ENCODE data around the gene ENPP7.
"Not testable (repeated sequence)": the region's sequence is repeated elsewhere in the genome, so short reads cannot be mapped to it uniquely, and the experiment has no call there.

The ENPP7 gene

DNA sequence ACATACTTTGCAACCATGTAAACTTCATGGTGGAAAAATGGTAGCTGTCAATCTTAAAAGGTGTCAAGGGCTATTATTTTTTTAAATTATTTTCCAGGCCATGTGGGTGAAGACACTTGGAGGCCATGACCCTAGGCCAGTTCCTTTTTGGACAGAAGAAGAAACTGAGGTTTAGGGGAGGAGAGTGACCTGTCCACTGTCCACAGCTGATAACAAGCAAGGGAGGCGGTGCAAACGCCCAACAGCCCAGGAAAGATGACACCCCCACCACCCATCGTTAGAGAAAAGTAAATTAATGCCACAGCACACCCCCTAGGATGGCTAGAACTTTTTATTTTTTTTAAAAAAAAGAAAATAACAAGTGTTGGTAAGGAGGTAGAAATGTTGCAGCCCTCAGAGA is 19.2 kb downstream of the ENPP7 start:
- no peak for DNase-seq

DNA sequence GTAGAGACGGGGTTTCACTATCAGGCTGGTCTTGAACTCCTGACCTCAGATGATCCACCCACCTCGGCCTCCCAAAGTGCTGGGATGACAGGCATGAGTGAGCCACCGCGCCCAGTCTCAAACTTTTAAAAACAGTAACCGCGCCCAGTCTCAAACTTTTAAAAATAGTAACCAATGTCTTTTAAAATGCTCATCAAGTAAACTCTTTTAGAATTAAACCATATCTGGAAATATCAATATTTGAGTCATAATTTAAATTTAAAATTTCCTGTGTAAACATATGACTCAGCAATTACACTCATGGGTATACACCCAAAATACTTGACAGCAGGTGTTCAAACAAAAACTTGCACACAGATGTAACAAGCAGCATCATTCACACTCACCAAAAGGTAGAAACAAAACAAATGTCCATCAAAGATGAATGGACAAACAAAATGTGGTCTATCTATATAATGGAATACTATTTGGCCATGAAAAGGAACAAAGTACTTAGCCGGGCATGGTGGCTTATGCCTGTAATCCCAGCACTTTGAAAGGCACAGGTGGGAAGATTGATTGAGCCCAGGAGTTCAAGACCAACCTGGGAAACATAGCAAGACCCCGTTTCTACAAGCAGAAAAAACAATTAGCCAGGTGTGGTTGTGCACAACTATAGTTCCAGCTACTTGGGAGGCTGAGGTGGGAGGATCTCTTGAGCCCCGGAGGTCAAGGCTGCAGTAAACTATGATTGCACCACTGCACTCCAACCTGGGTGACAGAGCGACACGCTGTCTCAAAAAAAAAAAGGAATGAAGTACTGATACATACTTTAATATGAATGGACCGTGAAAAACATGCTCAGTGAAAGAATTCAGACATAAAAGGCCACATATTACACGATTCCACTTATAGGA is 20.2 kb downstream of the ENPP7 start:
- DNase-seq = no peak

DNA sequence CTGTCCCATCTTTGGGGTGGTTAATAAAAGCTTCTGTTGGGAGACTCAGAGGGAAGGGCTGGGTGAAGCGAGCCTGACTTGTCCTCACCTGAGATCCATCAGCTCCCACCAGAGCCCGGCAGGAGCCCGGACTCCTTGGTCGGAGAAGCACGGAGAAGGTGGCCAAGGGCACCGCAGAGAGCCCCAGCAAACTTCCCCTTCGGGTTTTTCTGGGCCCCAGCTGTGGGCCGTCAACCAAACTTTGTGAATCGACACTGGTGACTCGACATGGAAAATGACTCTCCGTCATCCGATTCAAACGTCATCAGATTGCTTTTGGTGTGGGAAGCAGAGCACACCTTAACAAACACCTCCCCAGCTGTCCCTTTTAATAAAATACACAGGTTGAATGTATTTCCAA is 21.4 kb downstream of the ENPP7 start:
- no peak for DNase-seq

DNA sequence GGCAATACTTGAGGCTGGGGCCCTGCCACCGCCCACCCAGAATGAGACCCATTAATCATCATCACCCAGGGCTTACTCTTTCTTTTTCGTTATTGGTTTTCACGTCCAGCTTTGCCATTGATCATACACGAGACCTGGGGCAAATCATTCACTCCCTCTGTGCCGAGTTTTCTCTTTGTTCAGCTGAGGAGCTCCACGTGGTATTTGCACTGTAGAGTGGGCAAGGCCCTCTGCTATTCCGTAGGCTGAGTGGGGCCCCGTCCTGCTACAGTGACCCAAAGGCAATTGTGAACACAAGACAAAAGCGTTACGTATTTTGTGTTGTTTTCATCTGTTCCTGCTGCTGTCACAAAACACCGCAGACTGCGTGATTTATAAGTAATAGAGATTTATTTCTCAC is 23.6 kb downstream of the ENPP7 start:
- no peak for DNase-seq

DNA sequence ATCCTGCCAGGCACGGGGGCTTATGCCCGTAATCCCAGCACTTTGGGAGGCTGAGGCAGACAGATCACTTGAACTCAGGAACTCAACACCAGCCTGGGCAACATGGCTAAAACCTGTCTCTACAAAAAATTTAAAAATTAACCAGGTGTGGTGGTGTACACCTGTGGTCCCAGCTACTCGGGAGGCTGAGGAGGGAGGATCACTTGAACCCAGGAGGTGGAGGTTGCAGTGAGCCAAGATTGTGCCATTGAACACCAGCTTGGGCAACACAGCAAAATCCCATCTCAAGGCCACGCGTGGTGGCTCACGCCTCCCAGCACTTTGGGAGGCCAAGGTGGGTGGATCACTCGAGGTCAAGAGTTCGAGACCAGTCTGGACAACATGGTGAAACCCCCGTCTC is 24.2 kb downstream of the ENPP7 start:
- not testable (repeated sequence) for DNase-seq

DNA sequence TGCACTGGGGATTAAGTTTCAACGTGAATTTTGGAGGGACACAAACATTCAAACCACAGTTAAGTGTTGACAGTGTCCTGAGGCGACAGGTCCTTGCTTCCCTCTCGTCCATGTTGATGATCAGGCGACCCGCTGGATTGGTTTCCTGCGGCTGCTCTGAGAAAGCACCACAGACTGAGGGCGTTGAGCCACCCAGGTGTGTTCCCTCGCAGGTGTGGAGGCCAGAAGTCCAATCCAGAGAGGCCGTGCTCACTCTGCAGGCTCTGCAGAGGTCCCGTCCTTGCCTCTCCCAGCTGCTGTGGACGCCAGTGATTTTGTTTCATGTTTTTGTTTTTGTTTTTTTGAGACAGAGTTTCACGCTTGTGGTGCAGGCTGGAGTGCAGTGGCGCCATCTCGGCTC is 24.8 kb downstream of the ENPP7 start:
- DNase-seq = no peak

DNA sequence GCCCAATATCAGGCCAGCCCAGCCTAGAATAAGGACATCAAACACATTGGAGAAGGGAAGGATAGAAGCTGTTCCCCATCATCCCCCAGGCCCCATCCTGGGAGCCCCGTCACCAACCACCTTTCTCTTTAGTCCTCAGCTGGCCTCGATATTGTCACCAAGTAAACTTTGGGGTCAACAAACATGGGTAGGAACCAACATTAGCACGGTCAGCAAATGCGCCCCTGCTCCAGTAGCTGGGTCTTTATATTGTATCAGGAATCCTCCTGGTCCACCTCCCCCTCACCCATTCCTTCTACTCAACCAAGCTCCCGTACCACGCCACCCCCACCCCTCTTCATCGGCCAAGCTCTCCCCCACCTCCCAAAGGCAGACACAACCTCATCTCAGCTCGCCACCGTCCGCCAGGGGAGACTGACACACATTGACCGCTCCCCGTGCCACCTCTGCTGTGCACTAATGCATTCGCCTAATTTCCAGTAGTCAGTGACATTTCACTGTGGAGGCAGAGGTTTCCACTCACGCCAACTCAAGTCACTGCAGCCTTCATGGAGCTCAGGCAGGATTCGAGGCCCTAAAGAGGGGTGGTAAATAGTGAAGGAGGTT is 26.5 kb downstream of the ENPP7 start:
- no peak for DNase-seq

DNA sequence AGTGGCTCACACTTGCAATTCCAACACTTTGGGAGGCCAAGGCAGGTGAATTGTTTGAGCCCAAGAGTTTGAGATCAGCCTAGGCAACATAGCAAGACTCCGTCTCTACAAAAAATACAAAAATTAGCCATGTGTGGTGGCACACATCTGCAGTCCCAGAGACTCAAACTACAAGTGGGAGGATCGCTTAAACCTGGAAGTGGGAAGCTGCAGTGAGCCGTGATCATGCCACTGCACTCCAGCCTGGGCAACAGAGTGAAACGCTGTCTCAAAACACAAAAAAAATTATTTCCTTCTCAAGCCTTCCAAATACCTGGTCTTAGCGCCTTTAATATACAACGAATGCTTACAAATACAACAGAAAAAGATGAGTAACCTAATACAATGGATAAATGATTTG is 27.5 kb downstream of the ENPP7 start:
- DNase-seq = no peak

DNA sequence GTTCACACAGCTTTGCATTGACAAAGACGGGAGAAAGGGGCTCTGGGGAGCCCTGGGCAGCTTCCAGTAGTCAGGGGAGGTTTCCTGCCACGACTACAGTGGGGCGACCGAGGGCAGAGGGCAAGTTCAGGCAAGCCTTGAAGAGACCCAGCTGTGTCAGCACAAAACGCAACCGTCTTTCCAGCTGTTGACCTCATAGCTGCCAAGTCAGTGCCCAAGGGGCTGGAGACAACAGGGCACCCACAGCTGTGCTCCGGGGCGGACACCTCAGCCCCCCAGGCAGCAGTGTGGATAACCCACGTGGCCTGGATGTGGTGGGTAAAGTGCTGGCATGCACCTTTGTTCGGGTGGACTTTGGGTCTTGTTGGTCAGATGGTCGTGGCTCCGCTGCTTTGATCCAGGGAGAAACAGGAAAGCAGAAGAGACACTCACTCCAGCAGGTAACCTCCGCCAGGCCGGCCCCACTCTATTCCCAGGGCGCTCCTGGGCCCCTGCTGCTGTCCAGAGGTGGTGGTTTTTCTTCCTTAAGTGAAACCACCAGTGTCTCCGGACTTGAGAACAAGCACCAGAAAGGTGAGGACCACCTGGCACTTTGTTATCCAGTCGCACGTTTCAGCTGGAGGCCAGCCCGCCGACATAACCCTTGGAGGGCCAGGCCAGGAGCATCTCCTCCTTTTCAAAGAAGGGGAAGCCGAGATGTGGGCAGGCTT is 29.6 kb downstream of the ENPP7 start:
- DNase-seq = no peak

DNA sequence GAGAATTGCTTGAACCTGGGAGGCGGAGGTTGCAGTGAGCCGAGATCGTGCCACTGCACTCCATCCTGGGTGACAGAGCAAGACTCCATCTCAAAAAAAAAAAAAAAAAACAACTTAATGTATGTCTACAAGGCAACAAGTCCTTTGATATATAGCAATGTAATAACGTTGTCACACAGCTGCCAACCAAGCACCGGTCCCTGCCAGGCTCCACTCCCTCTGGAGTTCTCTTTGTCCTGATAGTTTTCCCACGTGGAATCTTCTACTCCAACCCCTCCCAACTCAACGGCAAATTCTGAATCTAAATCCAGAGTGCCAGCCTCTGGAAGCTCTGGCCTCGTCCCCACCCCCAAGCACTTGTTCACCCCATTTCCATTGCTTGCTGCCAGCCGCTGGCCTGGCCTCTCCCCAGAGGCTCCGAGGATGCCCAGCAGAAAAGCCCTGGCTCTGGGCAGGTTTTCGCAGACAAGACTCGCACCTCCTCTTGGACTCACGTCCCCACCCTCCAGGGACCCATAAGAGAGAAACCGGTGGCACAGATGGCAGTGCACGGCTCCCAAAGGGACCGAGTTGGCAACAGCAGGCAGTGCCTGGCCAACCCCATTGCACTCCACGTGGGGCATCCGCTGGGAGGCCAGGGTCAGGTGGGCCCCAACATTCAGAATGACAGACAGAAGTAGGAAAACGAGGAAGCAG is 31.3 kb downstream of the ENPP7 start:
- DNase-seq = no peak

DNA sequence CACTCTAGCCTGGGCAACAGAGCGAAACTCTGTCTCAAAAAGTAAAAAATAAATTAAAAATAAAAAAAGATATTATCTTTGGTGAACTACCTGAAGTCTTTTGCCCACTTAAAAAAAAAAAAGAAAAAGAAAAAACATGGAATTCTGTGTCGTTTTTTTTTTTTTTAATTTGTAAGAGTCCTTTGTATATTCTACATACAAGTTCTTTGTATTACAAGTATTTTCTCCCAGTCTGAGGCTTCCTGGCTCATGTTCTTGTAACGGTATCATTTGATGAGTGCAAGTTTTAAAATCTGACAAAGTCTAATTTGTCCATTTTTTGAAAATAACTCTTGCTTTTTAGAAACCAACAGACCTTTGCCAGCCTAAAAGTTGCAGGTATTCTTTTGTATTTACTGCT is 35.0 kb downstream of the ENPP7 start:
- no peak for DNase-seq

DNA sequence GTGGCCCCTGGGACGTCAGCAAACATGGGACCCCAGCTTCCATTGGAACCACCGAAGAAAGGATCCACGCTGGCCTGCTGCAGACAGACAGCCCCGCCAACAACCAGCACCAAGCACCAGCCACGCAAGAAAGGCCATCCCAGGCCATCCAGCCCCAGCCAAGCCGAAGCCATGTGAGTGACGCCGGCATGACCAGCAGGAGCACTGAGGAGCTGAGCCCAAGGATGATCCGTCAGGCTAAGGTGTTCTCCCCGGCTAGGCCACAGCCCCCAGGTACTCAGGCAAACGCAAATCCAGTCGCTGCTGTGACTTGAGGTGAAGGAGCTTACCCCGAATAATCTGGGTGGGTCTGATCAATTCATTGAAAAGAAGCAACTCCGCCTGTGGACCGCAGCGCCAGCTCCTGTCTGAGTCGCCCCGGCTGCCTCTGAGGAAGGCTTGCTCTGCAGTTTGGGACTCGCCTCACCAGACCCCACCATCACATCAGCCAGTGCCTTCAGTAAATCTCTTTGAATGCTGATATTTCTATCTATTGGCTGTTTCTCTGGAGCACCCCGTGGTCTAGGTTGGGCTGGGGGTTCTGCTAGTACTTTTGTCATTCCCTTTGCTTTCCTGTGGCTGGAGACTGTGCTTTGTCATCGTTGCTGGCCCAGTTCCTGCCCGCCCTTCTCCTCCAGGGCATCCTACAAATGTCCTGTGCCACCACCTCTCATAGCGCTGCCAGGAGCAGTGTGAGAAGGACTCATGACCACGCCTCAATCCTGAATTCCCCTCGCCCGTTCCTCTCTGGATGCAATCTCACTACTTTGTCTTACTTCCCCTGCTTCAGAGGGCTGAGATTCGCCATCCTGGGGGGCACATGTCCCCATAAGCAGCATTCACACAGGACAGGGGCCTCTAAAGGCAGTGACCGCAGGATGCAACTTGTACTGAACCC is 39.1 kb downstream of the ENPP7 start:
- no peak for DNase-seq

DNA sequence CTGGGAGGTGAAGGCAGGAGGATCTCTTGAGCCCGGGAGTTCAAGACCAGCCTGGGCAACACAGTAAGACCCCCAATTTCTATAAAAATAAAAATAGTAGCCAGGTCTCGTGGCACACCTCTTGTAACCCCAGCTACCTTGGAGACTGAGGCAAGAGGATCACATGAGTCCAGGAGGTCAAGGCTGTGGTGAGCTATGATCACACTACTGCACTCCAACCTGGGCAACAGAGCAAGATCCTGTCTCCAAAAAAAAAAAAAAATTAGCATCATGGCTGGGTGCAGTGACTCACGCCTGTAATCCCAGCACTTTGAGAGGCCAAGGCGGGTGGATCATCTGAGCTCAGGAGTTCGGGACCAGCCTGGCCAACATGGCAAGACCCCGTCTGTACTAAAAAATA is 40.5 kb downstream of the ENPP7 start:
- no peak for DNase-seq

DNA sequence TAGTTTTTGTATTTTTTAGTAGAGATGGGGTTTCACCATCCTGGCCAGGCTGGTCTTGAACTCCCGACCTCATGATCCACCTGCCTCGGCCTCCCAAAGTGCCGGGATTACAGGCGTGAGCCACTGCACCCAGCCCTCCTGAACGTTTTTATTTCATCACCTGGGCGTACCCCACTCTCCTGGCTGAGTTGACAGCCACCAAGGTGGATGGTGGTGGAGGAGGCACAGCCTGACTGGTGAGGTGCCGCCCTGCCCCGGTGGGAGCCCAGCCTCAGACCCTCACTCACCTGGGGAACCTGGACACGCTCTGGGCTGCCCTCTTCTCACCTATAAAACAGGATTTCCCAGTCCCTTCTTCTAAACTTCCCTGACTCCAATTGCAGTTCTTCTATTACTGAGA is 42.0 kb downstream of the ENPP7 start:
- DNase-seq = not testable (repeated sequence)

DNA sequence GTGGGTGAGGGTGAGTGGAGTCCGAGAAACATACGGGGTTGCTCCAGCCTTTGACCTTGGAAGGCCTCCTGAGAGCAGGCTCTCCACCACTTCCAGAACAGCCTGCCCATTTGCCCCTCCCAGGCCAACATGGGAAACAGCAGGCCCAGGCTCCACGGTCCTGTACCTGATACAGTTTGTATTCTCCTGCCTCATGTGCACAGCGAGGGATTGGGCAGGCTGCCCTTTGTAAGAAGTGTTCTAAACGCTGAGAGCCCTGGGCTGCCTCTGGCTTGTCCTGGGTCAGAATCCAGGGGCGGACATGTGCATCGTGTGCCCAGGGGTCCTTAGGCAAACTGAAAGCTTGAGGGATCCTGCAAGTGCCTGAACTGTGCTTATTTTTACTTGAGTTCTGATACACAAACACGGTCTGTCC is 43.8 kb downstream of the ENPP7 start:
- no peak for DNase-seq

DNA sequence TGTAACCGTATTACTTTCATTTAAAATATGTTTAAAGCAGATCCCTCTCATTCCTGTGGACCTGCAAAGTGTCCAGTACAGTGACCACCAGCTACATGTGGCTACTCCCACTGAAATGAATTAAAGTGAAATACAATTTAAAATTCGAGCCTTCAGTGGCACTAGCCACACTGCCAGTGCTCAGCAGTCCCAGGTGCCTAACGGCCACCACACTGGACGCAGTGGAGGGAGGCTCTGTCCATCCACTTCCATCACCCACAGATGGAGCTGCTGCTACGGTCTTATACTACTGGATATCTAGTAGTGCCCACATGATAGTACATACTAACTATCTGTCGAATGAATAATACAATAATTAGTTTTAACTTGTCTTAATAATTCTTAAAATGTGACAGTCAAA is 44.9 kb downstream of the ENPP7 start:
- no peak for DNase-seq

DNA sequence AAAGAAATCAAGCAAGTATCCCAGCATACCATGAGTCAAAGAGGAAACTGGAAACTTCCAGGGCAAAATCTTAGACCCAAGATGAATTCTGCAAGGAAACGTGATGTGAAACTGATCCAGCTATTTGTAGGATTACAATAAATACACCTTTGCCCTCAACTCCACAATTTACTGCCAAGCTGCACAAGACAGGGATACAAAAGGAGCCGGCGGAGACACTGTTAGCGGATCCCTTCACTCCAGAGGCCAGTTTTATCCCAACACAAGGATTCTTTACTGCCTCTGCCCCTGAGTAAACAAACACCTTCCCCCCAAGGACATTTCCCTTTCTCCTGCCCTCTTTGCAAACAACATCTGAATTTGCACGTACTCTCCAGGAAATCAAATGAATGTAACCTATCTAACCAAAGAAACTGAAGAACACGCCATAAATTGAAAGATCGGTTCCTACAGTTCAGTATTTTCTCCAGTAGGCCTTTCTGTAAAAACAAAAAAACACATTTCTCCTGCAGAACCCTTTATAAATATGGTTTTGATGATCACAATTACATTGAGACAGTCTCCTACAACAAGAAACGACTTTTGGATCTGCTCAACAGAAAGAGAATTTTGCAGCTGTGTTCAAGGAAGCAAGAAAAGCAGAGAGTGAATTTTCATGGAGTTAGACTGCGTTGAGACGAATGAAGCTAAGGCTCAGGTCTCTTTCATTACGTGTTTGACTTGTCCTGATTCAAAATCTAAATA is 45.8 kb downstream of the ENPP7 start:
- DNase-seq = no peak

DNA sequence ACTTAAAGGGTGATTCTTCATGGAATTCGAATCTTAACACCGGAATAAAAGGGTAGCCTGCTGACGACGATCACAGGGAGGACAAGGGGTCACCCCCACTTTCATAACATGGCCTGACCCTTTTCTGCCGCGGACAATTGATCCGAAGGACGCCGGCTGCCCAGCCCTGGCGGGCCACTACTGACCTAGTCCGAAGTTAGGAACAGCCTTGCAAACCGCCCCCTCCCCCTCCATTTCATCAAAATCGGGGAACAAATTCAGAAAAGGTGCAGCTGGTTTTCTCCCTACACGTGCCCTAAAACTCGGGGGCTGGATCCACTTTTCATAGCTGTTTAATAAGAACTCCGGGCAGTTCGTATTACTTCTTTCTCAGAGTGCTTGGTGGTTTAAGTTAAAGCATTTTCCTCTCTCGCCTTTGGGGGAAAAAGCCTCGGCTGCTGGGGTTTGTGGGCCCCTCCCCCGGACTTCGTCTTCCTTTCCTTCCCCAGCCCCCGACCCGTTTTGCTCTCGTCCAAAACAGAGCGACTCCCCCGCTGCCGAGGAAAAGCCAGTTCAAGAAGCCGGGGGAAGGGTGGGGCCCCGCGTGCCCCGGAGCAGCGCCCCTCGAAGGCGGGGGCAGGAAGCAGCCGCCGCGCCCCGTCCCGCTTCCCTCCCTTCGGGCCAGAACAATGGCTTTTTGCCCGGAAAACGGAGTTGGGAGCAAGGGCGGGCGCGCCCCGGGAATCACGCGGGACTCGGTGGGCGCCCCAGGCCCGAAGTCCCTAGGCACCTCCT is 46.6 kb downstream of the ENPP7 start:
- peak; percentile 53 to 59 for DNase-seq

DNA sequence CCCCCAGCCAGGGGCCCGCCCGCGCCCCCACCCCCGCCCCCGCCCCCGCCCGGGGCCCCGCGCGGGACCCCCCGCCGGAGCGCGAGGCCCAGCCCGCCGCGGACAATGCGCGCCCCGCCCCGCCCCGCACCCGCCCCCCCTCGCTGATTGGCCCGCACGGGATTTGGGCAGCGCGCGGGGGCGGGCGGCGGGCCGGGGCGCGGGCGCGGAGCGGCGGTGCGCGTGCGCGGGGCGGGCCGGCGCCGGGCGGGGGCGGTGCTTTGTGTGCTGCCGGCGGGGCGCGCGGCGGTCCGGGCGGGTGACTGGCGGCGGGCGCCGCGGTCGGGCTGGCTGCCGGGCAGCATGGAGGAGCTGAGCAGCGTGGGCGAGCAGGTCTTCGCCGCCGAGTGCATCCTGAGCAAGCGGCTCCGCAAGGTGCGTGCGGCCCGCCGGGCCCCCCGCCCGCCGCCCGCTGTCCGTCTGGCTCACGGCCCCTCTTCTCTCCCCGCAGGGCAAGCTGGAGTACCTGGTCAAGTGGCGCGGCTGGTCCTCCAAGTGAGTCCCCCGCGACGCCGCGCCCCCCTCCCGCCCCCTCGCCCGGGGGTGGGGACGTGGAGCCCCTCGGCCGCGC is 47.3 kb downstream of the ENPP7 start, which contains the start of gene CBX2:
Gene CBX2 (plus strand): TSS at position 255 of the 610 bp plus-strand sequence. CDS start 88 bp downstream, at position 343.
- DNase-seq = peak; percentile 56 to 68

DNA sequence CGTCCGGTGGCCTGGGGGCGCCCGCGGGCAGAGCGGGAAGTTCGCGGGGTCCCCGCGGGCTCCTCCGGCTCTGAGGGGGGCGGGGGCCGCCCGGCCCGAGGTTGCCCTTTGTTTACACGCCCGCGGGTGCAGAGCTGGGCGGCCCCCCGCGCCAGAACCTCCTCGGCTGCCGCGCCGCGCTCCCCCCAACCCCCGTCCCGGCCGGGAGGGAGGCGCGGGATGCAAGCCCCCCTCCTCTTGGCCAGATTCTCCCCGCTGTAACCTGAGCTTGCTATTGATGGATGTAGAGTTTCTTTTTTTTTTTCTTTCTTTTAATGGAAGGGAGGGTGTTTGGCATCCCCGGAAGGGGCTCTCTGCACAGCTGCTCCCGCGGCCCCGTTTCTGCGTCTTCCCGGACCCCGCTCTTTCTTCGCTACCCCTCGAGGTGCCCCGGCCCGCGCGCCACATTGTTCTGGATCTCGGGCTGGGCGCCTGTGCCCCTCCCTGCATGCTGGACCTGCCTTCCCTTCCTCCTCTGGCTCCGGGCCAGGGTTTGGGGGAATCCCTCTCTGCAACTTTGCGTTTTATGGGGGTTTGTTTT is 47.9 kb downstream of the ENPP7 start:
- no peak for DNase-seq
